Coronary artery (tissue), 2 donors: ENCODE results near the gene GPR17.

Experiments used
- DNase-seq: peaks from one replicate; pipeline ENCODE4 v3.0.0-alpha.2; 2017; ENCODE audit warnings: low spot score
- H3K27ac ChIP-seq, 2 donors: fragments of 200-600 bp; sonication (generic); one replicate each; pipeline ENCODE4 v1.5.1; 2016 to 2019
- H3K4me3 ChIP-seq: fragments of 200-600 bp; sonication (generic); 2 replicates; pipeline ENCODE4 v1.5.1; 2016; ENCODE audit warnings: mild to moderate bottlenecking, moderate library complexity
- TF ChIP-seq, protein P1 (sequence below): fragments of 200-600 bp; sonication (generic); IDR thresholded peaks from one replicate; pipeline ENCODE4 v1.5.1; 2019; ENCODE audit warnings: antibody characterized with exemption

GPR17 gene

DNA sequence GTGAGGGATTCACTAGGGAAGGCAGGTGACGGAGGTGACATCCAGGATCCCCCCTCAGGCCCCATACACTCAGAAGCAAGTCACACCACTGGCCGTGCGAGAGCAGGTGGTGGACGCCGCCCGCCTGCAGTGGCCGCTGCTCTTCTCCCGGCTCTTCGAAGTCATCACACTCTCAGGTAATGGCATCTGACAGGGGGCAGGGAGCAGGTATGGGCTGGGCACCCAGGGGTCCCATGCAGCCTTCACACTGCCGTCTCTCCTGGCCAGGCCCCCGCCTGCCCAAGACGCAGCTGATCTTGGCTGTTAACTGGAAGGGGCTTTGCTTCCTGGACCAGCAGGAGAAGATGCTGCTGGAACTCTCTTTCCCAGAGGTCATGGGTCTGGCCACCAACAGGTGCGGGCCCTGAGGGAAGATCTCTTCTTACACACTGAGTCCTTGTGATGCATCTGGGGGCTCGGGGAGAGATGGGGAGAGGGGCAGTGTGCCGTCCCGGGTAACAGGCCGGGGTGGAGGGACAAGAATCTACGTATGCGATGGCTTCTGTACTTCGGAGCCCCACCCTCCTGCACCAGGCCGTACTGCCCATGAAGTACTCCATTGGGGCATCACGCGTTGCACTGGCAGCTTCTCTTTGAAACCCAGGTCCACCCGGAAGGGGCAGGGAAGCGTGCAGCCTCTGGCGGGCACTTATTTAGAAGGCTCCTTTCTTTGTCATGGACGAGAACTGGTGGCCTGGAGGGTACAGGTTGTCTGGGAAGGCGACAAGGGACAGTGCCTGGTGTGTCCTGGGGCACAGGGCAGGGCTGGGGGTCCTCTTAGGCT lies 18.8 kb upstream of the GPR17 start:
- no peak overlapping the region for H3K27ac ChIP-seq
- TF ChIP-seq, protein P1, sequence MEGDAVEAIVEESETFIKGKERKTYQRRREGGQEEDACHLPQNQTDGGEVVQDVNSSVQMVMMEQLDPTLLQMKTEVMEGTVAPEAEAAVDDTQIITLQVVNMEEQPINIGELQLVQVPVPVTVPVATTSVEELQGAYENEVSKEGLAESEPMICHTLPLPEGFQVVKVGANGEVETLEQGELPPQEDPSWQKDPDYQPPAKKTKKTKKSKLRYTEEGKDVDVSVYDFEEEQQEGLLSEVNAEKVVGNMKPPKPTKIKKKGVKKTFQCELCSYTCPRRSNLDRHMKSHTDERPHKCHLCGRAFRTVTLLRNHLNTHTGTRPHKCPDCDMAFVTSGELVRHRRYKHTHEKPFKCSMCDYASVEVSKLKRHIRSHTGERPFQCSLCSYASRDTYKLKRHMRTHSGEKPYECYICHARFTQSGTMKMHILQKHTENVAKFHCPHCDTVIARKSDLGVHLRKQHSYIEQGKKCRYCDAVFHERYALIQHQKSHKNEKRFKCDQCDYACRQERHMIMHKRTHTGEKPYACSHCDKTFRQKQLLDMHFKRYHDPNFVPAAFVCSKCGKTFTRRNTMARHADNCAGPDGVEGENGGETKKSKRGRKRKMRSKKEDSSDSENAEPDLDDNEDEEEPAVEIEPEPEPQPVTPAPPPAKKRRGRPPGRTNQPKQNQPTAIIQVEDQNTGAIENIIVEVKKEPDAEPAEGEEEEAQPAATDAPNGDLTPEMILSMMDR, result no peak
- no peak overlapping the region for H3K4me3 ChIP-seq
- DNase-seq, result no peak

DNA sequence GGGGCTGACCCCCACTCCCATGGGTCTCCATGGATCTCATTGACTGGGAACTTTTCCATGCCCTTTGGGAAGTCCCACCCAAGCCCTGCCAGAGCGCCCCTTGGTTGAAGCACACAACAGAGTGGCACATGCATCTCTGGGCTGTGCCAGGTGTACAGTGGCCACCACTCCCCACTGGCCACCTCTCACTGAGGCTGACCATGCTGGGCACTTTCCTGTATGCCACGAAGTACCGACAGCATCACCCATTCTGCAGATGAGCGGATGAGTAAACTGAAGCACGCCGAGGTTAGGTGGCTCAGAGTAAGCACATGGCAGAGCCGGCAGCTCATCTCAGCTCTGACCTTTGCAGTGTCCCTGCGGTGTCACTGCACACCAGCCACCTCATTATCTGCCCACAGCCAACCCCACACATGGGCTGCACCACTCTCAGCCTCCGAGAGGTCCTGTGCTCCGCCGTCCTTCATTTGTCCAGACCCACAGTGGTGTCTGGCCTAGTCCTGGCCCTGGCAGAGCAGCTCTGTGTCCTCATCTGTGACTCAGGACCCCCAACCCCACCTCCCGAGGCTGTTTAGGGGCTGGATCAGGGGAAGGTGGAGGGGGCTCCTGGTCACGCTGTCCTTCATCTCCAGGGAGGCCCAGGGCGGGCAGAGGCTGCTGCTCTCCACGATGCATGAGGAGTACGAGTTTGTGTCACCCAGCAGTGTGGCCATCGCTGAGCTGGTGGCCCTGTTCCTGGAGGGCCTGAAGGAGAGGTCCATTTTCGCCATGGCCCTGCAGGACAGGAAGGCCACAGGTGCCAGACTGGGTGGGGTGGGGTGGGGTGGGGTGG lies 18.0 kb upstream of the GPR17 start:
- DNase-seq, result no peak
- H3K27ac ChIP-seq, result no peak overlapping the region
- TF ChIP-seq, protein P1, result no peak
- no peak overlapping the region for H3K4me3 ChIP-seq

DNA sequence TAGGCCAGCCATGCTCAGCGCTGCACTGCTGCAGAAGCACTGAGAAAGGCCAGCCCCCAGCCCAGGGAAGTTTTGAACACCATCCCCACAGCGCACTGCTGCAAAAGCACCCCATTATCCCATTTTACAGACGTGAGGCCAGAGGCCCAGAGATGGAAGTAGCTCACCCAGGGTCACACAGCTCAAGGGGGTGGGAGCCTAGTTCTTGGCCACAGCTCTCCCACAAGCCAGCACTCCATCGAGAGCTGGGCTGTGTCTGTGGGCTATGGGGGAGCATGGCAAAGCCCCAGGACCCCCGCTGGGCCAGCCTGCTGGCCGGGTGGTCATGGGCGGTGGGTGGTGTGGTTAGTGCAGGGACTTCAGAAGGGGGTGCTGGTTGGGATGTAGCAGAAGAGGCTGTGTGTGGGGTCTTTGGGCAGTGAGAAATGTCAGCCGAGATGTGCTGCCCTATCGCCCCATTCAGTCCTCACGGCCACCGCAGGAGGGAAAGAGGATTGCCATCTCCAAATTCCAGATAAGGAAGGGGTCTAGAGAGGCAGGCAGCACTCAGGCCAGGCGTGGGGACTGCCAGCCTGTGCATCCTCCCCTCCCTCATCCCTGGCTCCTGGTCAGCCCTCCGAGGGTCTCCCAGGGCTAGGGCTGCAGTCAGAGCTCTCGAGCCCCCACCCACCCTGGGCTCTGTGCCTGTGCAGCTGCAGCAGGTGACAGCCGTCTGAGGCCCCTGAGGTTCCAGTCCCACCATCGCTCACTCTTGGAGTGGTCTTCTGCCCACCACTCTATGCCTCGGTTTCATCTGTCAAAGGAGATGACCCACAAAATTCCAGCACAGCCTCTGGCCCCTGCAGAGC lies 17.0 kb upstream of the GPR17 start:
- DNase-seq, result no peak
- TF ChIP-seq, protein P1, result no peak
- Histone ChIP-seq H3K4me3 (no peak overlapping the region), H3K27ac (no peak overlapping the region)

DNA sequence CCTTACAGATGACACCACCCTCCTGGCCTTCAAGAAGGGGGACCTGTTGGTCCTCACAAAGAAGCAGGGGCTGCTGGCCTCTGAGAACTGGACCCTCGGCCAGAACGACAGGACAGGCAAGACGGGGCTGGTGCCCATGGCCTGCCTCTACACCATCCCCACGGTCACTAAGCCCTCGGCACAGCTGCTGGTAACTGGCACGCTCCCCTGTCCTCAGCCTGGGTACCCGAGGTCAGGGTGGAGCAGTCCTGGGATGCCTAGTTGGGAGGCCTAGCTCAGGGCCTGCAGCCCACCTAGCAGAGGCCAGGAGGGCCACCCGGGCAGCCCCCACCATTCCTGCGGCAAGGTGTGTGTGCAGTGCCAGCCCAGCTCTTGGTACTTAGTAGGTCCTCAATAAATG lies 16.3 kb upstream of the GPR17 start:
- no peak for DNase-seq
- TF ChIP-seq, protein P1, result no peak
- H3K27ac ChIP-seq, result no peak overlapping the region
- no peak overlapping the region for H3K4me3 ChIP-seq

DNA sequence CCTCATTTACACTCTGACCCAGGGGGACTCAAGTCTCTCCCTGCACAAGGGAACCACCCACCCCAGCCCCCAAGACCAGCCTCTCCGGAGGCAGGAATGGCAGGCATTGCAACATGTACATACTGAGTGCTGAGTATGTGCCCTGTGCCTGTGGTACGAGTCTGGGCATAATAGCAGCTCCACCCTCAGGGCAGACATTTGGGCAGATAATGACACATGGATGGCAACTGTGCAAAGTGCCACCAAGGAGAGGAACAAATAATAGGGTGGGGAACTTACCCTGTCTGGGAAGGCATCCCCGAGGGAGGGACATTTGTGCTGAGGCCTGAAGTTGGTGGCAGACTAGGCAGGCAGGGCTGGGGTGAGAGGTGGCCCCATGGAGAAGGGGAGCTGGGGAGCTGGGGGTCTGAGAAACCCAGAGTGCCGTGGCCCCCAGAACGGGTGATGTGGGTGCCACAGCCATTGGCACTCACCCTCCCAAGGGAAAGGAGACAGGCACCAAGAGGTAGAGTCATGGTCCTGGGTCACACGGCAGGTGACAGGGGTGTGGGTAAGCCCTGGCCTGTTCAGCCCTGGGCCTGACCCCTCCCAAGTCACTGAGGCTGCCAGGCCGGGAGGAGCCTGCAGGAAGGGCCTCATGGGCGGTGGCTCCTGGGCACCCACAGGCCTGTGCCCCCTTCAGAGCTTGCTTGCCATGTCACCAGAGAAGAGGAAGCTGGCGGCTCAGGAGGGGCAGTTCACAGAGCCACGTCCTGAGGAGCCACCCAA lies 15.7 kb upstream of the GPR17 start:
- Histone ChIP-seq H3K4me3 (no peak overlapping the region), H3K27ac (no peak overlapping the region)
- no peak for DNase-seq
- TF ChIP-seq, protein P1, result no peak

DNA sequence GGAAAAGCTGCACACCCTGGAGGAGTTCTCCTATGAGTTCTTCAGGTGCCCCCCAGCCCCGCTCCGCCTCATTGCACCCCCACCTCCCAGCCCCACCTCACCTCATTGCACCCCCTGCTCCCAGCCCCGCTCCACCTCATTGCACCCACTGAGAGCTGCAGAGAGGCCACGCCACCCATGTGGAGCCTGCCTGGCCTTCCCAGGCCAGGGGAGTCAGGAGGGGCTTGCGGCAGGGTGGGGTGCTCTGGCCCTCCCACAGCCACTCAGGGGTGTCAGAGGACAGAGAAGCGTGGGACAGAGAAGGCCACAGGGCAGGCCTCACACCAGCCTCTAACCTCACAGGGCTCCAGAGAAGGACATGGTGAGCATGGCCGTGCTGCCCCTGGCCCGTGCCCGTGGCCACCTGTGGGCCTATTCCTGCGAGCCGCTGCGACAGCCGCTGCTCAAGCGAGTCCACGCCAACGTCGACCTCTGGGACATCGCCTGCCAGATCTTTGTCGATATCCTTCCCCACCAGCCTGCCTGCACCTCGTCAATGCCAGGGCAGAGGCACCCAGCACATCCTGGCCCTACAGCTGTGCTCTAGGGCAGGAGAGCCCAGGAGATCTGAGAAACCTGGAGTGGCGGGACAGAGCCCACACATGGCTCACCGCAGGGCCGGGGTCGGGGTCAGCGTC lies 15.0 kb upstream of the GPR17 start:
- no peak overlapping the region for H3K27ac ChIP-seq
- no peak overlapping the region for H3K4me3 ChIP-seq
- DNase-seq, result no peak
- TF ChIP-seq, protein P1, result no peak
